ENCODE data around the gene AMY2B.
"Not testable (repeated sequence)": the region's sequence is repeated elsewhere in the genome, so short reads cannot be mapped to it uniquely, and the experiment has no call there.

Gene AMY2B

DNA sequence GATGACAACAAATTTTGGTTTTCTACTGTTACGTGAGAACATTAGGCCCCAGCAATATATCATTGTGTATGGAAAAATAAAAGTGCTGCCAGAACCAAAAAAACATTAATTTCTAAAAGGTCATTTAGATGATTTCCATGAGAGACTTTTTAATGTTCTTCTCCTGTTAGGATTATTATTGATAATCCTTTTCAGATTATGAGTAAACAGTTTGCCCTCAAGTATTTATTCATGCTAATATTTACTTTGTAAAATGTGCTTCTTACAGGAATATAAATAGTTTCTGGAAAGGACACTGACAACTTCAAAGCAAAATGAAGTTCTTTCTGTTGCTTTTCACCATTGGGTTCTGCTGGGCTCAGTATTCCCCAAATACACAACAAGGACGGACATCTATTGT is at the start of gene AMY2B:
Gene AMY2B (plus strand): TSS at position 301 of the 400 bp plus-strand sequence. CDS start 14 bp downstream, at position 315.
- DNase-seq = not testable (repeated sequence)

GRCh38 chr1:103523346-103523745 is 48.0 kb upstream of the AMY2B start:
- DNase-seq = no peak

GRCh38 chr1:103525114-103525606 is 46.2 kb upstream of the AMY2B start:
- no peak for DNase-seq

- DNase-seq = peak; percentile 88
These were observed 45.5 kb upstream of the AMY2B start, which contains the start of gene RNPC3 for GRCh38 chr1:103525607-103526507. RNPC3 (plus strand) TSS chr1:103525699; CDS start chr1:103526071, 372 bp downstream.

DNA sequence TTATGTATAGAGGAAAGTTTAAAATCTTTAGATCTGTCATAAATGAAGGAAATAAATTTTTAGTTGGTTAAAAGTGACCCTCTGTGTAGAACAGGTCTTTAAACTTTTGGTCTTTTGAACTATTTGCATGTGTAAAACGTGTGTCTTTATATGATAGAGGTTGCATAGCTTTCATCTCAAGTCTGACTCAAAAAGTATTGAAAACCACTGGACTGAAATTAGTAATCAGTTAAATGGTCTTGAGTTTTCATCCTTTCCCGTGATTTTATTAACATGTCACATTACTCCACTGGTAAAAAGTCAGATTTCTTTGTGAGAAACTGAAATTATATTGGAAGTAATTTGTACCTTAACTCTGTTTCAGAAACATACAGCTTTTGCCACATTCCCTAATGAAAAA is 44.1 kb upstream of the AMY2B start:
- no peak for DNase-seq

DNA sequence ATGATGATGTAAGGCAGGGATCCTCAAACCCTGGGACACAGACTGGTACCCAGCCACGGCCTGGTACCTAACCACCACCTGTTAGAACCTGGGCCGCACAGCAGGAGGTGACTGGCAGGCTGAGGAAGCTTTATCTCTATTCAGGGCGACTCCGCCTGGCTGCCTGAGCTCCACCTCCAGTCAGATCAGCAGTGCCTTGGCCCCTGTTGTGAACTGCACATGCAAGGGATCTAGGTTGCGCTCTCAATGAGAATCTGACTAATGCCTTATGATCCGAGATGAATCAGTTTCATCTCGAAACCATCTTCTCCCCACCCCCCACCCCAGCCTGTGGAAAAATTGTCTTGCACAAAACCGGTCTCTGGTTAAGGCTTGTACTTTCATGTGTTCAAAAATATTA is 41.6 kb upstream of the AMY2B start:
- DNase-seq = no peak

GRCh38 chr1:103538226-103538625 is 33.2 kb upstream of the AMY2B start:
- DNase-seq = no peak

GRCh38 chr1:103541431-103541830 is 30.0 kb upstream of the AMY2B start:
- DNase-seq = no peak

GRCh38 chr1:103546496-103546895 is 24.9 kb upstream of the AMY2B start:
- no peak for DNase-seq

DNA sequence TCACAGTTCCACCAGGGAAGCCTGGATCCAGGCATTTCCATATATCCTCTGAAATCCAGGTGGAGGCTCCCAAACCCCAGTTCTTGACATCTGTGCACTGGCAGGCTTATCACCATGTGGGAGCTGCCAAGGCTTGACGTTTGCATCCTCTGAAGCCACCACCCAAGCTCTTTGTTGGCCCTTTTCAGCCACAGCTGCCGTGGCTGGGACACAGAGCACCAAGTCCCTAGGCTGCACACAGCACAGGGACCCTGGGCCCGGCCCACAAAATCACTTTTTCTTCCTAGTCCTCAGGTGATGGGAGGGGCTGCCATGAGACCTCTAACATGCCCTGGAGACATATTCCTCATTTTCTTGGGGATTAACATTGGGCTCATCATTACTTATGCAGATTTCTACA is 23.5 kb upstream of the AMY2B start:
- DNase-seq = no peak

GRCh38 chr1:103560427-103560826 is 11.0 kb upstream of the AMY2B start:
- no peak for DNase-seq

GRCh38 chr1:103561124-103561523 is 10.3 kb upstream of the AMY2B start:
- DNase-seq = not testable (repeated sequence)

DNA sequence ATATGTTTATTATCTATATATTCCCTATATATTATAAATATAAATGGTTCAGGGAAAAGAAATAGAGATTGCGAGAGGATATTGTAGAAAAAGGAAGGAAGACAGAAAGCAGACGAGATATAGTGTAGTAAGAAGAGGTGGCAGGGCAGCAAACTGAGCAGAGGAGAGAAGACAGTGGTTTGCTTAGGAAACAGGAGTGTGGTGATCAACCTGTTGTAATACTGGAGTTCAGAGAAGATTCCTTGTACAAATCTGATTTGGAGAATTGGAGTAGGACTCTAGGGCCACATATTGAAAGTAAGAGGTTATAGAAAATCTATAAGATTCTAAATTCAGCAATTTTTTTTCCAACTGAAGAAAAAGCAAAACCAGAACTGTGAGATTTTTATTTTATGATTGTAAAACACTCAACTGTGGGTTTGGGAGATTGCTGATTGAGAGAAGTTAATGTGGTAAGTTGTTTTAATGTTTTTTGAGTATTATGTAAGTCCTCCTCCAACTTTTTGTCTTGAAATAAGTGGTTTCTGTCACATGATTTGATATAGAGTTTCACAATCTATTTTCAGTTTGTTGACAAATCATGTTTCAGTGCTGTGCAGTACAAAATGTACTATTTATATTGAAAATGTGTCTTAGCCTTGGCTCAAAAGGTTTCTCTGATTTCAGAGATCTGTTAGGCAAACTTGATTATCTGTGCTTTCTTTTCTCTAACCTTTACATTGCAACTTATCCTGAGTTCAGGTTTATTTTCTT is 9.6 kb upstream of the AMY2B start:
- DNase-seq = no peak

DNA sequence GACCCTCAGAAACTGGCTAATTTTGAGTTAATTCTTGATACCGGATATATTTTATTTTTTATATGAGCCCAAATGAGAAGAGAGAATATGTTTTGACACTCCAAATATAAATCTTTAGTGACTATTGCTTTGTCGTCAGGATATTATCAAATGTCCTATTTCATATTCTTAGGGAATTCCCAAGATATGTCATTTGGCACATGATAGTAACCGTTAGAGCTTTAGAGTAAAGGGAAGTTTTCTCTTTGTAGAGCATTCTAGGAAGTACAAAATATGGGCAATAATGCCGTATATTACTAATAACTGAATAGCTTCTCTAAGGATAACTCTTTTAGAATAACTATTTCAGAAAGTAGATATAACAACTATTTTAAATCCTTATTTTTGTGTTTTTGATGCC is 8.3 kb upstream of the AMY2B start:
- no peak for DNase-seq

DNA sequence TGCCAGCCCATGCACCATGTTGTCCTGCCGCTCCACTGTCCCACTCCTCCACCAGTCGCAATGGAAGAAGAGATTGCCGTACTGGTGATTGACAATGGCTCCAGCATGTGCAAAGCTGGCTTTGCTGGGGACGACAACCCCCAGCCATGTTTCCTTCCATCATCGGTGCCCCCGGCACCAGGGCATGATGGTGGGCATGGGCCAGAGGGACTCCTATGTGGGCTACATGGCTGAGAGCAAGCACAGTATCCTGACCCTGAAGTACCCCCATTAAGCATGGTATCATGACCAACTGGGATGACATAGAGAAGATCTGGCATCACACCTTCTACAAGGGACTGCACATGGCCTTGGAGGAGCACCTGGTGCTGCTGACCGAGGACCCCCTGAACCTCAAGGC is 1.9 kb upstream of the AMY2B start:
- DNase-seq = no peak

- no peak for DNase-seq
These were observed 4.7 kb downstream of the AMY2B start for GRCh38 chr1:103576065-103576464.

DNA sequence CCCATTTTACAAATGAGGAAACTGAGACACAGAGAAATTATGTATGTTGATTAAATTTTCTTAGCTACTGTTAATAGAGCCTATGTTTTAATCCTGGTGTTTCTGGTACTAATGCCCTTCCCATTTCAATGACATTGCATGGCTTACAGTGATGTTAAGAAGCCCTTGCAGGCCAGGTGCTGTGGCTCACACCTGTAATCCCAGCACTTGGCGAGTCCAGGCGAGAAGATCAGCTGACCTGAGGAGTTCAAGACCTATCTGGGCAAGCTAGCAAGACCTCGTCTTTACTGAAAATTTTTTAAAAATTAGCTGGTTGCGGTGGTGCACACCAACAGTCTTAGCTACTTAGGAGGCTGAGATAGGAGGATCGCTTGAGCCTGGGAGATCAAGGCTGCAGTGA is 5.4 kb downstream of the AMY2B start:
- DNase-seq = not testable (repeated sequence)

- no peak for DNase-seq
These were observed 11.1 kb downstream of the AMY2B start for GRCh38 chr1:103582464-103582863.

- no peak for DNase-seq
These were observed 12.5 kb downstream of the AMY2B start for GRCh38 chr1:103583887-103584286.

- no peak for DNase-seq
These were observed 13.1 kb downstream of the AMY2B start for GRCh38 chr1:103584537-103584936.

DNA sequence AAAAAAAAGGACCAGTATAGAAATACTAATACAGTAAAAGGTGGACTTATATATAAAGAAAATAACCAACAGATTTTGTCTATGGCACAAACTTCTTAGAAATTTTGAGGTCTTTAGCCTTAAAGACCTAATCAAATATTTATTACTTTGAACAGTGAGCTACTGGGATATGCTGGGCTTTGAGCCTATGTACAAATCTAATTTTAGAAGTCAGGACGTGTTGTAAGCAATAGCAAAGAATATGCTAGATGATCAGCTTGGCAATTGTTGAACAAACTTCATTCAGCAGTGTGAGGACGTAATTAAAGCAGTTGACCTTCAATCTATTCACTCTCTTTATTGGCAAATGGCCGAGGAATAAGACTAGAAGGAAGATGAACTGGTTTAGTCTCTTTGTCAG is 31.4 kb downstream of the AMY2B start:
- DNase-seq = not testable (repeated sequence)

- no peak for DNase-seq
These were observed 45.0 kb downstream of the AMY2B start for GRCh38 chr1:103616362-103616761.

DNA sequence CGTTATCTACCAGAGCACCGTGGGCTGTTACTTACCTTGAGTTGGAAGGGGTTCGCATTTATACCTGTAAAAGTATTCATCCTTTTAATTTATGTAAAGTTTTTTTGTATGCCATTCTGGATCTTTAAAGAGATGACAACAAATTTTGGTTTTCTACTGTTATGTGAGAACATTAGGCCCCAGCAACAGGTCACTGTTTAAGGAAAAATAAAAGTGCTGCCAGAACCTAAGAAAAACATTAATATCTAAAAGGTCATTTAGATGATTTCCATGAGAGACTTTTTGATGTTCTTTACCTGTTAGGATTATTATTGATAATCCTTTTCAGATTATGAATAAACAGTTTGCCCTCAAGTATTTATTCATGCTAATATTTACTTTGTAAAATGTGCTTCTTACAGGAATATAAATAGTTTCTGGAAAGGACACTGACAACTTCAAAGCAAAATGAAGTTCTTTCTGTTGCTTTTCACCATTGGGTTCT is 45.6 kb downstream of the AMY2B start, which contains the start of gene AMY2A:
Gene AMY2A (plus strand): TSS at position 434 of the 484 bp plus-strand sequence. CDS start 14 bp downstream, at position 448.
- DNase-seq = not testable (repeated sequence)
